GM19099 (cell line): ENCODE data around the gene TK2.

Experiments used
- POLR2A ChIP-seq: IDR thresholded peaks from 3 replicates; pipeline ENCODE4 v1.6.1; 2011; ENCODE audit warnings: low read depth; ENCODE audit not compliant: insufficient read length; ENCODE audit errors: extremely low read depth

Gene TK2

DNA sequence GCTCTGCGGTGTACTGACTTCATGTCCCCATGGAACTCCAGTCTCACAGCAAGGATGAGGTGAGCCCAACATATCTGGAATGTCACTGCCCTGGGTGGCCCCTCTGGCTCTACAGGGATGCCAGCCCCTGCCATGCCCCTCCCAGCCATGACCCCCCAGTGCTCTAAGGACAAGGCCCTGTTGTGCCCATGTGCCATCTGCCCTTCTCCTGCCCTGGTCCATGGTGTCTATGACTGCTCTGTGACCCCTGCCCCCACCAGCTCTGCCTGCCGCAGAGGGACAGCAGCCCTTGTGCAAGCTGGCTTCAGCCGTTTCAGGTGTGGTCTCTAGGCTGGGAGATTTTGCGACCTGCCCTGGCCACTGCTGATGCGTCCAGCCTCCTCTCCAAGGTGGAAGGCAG is 40.3 kb downstream of the TK2 start:
- no peak for TF ChIP-seq POLR2A

DNA sequence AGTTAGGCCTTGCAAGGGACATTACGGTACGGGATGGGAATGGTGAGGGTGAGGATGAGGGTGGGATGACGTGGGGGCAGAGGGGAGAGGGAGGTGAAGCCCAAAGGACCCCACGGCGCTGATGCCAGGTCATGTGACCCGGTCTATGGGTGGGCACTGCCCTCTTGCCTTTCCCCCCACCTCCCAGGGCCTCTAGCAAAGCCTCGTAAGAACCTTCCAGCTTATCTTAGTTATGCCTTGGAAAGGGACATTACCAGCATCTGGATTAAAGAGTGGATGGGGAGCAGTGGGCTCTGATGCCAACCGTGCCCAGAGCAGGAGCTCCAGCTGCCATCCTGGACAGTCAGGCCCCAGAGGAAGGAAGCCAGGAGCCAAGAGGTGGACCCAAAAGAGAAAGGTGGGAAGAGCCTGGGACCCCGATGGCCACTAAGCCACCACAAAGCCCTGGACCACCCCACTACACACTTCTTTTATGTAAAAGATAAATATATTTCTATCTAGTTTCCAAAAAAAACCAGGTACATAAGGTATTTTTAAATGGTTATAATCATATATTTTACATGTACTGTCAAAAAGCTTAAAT is 40.9 kb downstream of the TK2 start:
- TF ChIP-seq POLR2A: no peak

GRCh38 chr16:66508248-66508913 is 41.5 kb downstream of the TK2 start:
- no peak for TF ChIP-seq POLR2A

- no peak for TF ChIP-seq POLR2A
Observed at GRCh38 chr16:66507731-66508239, 42.1 kb downstream of the TK2 start.

DNA sequence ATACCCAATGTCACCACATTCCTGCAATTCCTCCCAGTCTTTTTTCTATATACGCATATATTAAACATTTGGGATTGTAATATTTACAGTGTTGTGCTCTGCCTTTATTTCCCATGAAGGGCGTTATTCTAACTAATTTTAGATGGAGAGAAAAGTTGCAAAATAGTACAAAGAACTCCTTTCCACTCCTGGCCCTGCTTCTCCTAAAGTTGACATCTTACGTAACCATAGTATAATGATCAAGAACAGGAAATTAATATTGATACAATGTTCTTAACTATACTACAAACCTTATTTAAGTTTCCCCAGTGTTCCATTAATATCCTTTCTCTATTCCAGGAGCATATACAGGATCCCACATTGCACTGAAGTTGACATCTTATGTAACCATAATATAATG is 46.3 kb downstream of the TK2 start:
- no peak for TF ChIP-seq POLR2A

DNA sequence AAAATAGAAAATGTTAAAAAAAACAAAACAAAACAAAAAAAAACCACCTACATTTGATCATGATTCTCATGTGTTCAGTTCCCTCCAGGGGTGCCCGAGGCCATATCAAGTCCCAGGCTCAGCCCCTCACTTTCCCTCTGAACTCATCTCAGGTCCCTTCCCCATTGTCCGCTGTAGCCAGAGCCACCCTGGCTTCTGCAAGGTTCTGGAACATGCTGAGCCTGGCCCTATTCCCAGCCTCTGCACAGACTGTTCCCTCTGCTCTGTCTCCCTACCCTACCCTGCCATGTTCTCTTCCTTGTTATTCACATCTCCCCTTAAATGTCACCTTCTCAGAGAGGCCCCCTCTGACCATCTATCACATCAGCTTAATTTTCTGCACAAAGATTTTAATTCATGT is 46.9 kb downstream of the TK2 start:
- TF ChIP-seq POLR2A: no peak

DNA sequence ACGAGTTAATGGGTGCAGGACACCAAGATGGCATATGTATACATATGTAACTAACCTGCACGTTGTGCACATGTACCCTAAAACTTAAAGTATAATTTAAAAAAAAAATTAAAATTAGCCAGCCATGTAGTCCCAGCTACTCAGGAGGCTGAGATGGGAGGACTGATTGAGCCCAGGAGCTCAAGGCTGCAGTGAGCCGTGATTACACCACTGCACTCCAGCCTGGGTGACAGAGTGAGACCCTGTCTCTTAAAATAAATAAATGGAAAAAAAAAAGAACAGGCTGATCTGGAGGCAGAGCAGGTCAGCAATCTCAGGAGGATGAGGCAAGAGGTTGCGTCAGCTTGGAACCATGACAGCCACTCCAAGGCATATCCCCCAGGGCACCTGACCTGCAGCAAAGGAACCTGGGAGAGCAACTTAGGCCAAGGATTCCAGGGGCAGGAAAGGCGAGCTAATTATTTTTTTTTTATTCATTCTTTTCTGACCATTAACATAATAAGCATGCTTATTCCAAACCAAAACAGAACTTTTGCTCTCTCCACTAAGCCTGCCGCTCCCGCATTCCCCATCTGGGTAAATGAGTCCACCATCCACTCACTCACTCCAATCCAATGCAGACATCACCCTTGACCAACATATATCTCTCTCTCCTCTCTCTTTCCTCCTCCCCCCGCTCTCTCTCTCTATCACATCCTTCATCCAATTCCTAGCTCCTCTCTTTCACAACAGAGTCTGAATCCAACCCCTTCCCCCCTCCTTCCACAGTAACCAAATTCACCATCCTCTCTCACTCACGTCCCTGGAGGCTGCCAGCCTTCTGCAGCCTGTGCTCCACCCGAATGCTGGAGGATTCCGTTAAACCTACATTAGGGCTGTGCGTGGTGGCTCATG is 47.7 kb downstream of the TK2 start:
- no peak for TF ChIP-seq POLR2A

DNA sequence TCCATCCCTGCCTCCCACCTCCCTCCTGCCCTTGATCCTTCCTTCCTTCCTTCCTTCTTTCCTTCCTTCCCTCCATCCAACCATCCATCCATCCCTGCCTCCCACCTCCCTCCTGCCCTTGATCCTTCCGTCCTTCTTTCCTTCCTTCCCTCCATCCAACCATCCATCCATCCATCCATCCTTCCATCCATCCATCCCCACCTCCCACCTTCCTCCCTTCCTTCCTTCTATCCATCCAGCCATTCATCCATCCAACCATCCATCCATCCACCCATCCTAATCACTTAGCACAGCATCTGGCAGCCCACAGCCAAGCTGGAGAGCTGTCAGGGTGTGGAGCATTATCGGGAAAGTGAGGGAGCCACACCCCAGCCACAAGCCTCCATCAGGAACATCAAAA is 54.5 kb downstream of the TK2 start:
- no peak for TF ChIP-seq POLR2A

GRCh38 chr16:66494916-66495315 is 55.0 kb downstream of the TK2 start:
- TF ChIP-seq POLR2A: no peak

DNA sequence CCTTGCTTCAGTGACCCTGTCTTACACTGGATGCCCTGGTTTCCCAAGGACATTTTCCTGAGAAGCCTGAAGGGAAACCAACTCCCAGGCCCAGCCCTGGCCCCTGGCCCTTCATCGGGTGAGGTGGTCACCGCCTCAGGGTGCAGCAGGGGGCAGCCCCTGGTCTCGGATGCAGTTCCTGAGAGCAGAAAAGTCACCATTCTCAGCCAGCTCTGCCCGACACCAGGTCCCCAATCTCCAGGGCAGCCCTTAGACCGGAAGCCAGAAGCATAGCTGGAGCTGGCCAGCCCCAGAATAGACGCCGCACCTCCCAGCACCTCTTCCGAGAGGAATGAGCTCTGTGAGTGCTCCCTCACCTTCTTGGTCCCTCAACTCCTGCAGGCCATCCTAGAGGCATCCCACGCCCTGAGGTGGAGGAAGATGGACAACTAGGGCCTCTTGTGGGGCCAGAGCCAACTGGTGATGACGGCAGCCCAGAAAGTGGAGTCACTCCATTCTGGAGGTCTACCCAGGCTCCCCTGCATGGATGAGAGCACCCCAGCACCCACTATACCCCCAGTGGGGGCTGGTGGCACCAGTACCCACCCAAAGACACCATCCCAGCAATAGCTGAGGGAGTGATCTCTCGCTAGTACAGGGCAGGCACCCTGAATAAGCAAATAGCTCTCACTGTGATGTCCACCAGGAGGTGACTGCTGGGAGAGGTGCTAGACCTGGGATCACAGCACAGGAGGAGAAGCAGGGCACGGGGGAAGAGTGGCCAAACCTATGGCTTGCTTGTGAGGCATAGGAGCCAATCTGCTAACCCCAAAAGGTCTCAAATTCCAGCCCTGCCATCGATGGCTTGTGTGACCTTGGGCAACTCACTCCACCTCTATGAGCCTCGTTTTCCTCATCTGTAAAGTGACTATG is 56.2 kb downstream of the TK2 start:
- TF ChIP-seq POLR2A: no peak

- no peak for TF ChIP-seq POLR2A
Observed at GRCh38 chr16:66491716-66492064, 58.2 kb downstream of the TK2 start.

GRCh38 chr16:66490774-66491715 is 58.9 kb downstream of the TK2 start:
- TF ChIP-seq POLR2A: no peak

- TF ChIP-seq POLR2A: no peak
Observed at GRCh38 chr16:66489818-66490217, 60.1 kb downstream of the TK2 start.

DNA sequence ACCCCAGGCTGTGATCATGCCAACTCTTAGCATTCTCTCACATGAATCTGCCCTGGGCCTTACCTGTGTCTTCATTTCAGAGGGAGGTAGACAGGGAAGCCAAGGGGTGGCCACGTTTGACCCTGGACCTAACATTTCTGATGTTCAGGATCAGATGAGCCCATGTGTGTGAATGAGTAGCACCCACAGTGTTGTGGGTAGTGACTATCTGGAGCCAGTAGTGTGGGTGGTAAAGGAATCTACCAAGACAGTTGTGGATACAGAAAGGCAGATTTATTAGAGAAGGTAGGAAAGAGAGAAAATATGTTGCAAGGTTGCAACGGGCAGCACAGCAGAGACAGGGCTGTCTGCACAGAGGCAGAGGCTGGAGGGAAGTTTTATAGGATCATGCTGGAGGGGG is 60.5 kb downstream of the TK2 start:
- TF ChIP-seq POLR2A: no peak
